Measurements from ENCODE around the gene INTS1. TPM values are rescaled to one million over a fixed set of nuclear protein-coding genes. Genes with fewer than 3 reads are reported as not detected.
A peak's percentile ranks its signal among the peaks of the same experiment; 100 is the strongest.

Gene INTS1
- total and polyA plus RNA-seq, 2 experiments from 2014 or later: 35.1 to 111 TPM

DNA sequence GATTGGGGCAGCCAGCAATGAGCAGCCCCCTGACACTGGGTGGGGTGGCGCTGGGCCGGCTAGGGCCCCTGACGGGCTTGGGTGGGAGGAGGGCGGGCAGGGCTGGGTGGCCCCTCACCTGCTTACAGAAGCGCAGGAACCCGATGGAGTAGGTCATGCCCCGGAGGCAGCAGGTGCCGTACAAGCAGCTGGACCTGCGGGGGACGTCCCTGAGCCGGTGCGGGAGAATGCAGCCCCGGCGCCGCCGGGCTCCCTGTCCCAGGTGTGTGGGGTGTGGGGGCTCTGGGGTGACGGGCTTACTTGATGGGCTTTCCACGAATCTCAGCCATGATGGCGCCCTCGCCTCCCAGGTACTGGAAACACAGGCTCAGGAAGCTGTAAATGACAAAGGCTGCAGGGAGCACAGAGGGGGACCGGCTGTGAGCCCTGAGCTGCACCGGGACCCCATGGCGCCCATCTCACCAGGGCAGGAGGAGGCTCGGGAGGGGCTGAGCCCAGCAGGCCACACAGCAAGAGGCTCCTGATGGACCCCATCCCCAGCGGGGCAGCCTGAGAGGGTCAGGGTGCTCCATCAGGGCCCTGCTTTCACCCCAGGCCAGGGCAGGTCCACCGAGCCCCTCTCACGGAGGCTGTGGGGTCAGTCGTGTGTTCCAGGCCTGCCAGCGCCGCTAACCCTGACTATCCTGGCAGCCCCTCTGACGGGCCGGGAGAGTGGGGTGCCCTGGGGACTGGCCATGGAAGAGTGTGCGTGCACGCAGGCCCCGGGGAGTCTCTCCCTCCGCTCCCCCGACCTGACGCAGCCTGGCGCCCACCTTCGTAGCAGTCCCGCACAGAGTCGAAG is 46.0 kb upstream of the INTS1 start:
- Histone ChIP-seq H3K4me3 (no peak overlapping the region), H3K27ac (ENCODE audit: low read depth) (no peak overlapping the region), H4K20me1 (replicated peaks; ENCODE audit: insufficient read depth) (no peaks in the 10 kb centered on the region), H3K36me3 (ENCODE audit: insufficient read depth) (no peaks in the 10 kb centered on the region), H3K4me1 (ENCODE audit: insufficient read depth) (peaks cover under 1% of the 10 kb centered on the region; the same call in 1 of the 2 replicates), H3K79me2 (replicated peaks; ENCODE audit: insufficient read depth) (no peaks in the 10 kb centered on the region), H2AFZ (0 out of 2 replicates have a peak overlapping the region, but pooled peaks have one; percentile 18), H3K9me2 (ENCODE audit: insufficient read depth) (no peaks in the 10 kb centered on the region), H3K27me3 (ENCODE audit: insufficient read depth) (no peaks in the 10 kb centered on the region), H3F3A (replicated peaks; ENCODE audit: low read depth) (no peaks in the 10 kb centered on the region), H3K4me2 (no peak overlapping the region)
- H3K4me3 Mint-ChIP-seq: no peak overlapping the region
- peaks cover 4% of the 10 kb centered on the region for H3K27me3 Mint-ChIP-seq (ENCODE audit: insufficient read depth, low read depth, poor library complexity)
- DNase-seq (ENCODE audit: low spot score): no peak
- TF ChIP-seq CREB1 (CRISPR knock-in tag; IDR thresholded peaks at IDR 0.05; ENCODE audit: low read depth) (no peak), EZH2 (IDR thresholded peaks at IDR 0.05; ENCODE audit: low read depth, unreplicated experiment) (no peak), ZNF114 (CRISPR knock-in tag; IDR thresholded peaks at IDR 0.05) (no peak), STAT1 (IDR thresholded peaks at IDR 0.05; ENCODE audit: unreplicated experiment) (no peak), NANOG (IDR thresholded peaks at IDR 0.05; ENCODE audit: borderline replicate concordance) (no peak), POLR2AphosphoS5 (IDR thresholded peaks at IDR 0.05; ENCODE audit: low read depth) (no peak), EZH2phosphoT487 (IDR thresholded peaks at IDR 0.05; ENCODE audit: unreplicated experiment) (no peak), JUNB (IDR thresholded peaks at IDR 0.05; ENCODE audit: unreplicated experiment) (no peak), ZNF331 (CRISPR knock-in tag; IDR thresholded peaks at IDR 0.05; ENCODE audit: low read depth) (no peak)
- TF ChIP-seq, protein P1, sequence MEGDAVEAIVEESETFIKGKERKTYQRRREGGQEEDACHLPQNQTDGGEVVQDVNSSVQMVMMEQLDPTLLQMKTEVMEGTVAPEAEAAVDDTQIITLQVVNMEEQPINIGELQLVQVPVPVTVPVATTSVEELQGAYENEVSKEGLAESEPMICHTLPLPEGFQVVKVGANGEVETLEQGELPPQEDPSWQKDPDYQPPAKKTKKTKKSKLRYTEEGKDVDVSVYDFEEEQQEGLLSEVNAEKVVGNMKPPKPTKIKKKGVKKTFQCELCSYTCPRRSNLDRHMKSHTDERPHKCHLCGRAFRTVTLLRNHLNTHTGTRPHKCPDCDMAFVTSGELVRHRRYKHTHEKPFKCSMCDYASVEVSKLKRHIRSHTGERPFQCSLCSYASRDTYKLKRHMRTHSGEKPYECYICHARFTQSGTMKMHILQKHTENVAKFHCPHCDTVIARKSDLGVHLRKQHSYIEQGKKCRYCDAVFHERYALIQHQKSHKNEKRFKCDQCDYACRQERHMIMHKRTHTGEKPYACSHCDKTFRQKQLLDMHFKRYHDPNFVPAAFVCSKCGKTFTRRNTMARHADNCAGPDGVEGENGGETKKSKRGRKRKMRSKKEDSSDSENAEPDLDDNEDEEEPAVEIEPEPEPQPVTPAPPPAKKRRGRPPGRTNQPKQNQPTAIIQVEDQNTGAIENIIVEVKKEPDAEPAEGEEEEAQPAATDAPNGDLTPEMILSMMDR (conservative IDR thresholded peaks at IDR 0.05; ENCODE audit: low read depth in 2 of 2): no peak
- TF ChIP-seq, protein P2, sequence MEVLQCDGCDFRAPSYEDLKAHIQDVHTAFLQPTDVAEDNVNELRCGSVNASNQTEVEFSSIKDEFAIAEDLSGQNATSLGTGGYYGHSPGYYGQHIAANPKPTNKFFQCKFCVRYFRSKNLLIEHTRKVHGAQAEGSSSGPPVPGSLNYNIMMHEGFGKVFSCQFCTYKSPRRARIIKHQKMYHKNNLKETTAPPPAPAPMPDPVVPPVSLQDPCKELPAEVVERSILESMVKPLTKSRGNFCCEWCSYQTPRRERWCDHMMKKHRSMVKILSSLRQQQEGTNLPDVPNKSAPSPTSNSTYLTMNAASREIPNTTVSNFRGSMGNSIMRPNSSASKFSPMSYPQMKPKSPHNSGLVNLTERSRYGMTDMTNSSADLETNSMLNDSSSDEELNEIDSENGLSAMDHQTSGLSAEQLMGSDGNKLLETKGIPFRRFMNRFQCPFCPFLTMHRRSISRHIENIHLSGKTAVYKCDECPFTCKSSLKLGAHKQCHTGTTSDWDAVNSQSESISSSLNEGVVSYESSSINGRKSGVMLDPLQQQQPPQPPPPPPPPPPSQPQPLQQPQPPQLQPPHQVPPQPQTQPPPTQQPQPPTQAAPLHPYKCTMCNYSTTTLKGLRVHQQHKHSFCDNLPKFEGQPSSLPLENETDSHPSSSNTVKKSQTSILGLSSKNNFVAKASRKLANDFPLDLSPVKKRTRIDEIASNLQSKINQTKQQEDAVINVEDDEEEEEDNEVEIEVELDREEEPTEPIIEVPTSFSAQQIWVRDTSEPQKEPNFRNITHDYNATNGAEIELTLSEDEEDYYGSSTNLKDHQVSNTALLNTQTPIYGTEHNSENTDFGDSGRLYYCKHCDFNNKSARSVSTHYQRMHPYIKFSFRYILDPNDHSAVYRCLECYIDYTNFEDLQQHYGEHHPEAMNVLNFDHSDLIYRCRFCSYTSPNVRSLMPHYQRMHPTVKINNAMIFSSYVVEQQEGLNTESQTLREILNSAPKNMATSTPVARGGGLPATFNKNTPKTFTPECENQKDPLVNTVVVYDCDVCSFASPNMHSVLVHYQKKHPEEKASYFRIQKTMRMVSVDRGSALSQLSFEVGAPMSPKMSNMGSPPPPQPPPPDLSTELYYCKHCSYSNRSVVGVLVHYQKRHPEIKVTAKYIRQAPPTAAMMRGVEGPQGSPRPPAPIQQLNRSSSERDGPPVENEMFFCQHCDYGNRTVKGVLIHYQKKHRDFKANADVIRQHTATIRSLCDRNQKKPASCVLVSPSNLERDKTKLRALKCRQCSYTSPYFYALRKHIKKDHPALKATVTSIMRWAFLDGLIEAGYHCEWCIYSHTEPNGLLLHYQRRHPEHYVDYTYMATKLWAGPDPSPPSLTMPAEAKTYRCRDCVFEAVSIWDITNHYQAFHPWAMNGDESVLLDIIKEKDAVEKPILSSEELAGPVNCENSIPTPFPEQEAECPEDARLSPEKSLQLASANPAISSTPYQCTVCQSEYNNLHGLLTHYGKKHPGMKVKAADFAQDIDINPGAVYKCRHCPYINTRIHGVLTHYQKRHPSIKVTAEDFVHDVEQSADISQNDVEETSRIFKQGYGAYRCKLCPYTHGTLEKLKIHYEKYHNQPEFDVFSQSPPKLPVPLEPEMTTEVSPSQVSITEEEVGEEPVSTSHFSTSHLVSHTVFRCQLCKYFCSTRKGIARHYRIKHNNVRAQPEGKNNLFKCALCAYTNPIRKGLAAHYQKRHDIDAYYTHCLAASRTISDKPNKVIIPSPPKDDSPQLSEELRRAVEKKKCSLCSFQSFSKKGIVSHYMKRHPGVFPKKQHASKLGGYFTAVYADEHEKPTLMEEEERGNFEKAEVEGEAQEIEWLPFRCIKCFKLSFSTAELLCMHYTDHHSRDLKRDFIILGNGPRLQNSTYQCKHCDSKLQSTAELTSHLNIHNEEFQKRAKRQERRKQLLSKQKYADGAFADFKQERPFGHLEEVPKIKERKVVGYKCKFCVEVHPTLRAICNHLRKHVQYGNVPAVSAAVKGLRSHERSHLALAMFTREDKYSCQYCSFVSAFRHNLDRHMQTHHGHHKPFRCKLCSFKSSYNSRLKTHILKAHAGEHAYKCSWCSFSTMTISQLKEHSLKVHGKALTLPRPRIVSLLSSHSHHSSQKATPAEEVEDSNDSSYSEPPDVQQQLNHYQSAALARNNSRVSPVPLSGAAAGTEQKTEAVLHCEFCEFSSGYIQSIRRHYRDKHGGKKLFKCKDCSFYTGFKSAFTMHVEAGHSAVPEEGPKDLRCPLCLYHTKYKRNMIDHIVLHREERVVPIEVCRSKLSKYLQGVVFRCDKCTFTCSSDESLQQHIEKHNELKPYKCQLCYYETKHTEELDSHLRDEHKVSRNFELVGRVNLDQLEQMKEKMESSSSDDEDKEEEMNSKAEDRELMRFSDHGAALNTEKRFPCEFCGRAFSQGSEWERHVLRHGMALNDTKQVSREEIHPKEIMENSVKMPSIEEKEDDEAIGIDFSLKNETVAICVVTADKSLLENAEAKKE (CRISPR knock-in tag; IDR thresholded peaks at IDR 0.05): no peak
- TF ChIP-seq, protein P3, sequence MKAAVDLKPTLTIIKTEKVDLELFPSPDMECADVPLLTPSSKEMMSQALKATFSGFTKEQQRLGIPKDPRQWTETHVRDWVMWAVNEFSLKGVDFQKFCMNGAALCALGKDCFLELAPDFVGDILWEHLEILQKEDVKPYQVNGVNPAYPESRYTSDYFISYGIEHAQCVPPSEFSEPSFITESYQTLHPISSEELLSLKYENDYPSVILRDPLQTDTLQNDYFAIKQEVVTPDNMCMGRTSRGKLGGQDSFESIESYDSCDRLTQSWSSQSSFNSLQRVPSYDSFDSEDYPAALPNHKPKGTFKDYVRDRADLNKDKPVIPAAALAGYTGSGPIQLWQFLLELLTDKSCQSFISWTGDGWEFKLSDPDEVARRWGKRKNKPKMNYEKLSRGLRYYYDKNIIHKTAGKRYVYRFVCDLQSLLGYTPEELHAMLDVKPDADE (IDR thresholded peaks at IDR 0.05): no peak
- TF ChIP-seq, protein P4, sequence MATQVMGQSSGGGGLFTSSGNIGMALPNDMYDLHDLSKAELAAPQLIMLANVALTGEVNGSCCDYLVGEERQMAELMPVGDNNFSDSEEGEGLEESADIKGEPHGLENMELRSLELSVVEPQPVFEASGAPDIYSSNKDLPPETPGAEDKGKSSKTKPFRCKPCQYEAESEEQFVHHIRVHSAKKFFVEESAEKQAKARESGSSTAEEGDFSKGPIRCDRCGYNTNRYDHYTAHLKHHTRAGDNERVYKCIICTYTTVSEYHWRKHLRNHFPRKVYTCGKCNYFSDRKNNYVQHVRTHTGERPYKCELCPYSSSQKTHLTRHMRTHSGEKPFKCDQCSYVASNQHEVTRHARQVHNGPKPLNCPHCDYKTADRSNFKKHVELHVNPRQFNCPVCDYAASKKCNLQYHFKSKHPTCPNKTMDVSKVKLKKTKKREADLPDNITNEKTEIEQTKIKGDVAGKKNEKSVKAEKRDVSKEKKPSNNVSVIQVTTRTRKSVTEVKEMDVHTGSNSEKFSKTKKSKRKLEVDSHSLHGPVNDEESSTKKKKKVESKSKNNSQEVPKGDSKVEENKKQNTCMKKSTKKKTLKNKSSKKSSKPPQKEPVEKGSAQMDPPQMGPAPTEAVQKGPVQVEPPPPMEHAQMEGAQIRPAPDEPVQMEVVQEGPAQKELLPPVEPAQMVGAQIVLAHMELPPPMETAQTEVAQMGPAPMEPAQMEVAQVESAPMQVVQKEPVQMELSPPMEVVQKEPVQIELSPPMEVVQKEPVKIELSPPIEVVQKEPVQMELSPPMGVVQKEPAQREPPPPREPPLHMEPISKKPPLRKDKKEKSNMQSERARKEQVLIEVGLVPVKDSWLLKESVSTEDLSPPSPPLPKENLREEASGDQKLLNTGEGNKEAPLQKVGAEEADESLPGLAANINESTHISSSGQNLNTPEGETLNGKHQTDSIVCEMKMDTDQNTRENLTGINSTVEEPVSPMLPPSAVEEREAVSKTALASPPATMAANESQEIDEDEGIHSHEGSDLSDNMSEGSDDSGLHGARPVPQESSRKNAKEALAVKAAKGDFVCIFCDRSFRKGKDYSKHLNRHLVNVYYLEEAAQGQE (IDR thresholded peaks at IDR 0.05; ENCODE audit: unreplicated experiment): no peak
- H3K27ac Mint-ChIP-seq: peak overlapping the region; percentile 65; the same call in 1 of the 2 replicates
- H3K36me3 Mint-ChIP-seq (ENCODE audit: low read depth): no peaks in the 10 kb centered on the region
- ATAC-seq: peak; percentile 10
- H3K4me1 Mint-ChIP-seq: peaks cover 3% of the 10 kb centered on the region; the same call in 2 of the 3 replicates
- H3K9me3 Mint-ChIP-seq: no peaks in the 10 kb centered on the region

All from GM23338 (cell line).